Activated T-cell treated with anti-CD3 and anti-CD28 coated beads, Interleukin-2, amount 50 U/mL, for 24 hours (primary cell): Measurements from ENCODE around the gene ACSF2.
"Not testable (repeated sequence)": the region's sequence is repeated elsewhere in the genome, so short reads cannot be mapped to it uniquely, and the experiment has no call there.

ENCODE experiments used
- DNase-seq: peaks from one replicate; pipeline ENCODE4 v3.0.0-alpha.2; 2020
- H3K27ac Mint-ChIP-seq: 2 replicates; pipeline ENCODE4 v1.8.0; 2020; ENCODE audit warnings: mild to moderate bottlenecking, mixed read lengths
- H3K27me3 Mint-ChIP-seq: 2 replicates; pipeline ENCODE4 v1.8.0; 2020; ENCODE audit warnings: mixed read lengths
- H3K36me3 Mint-ChIP-seq: 2 replicates; pipeline ENCODE4 v1.8.0; 2020; ENCODE audit warnings: low read depth, mixed read lengths
- H3K4me1 Mint-ChIP-seq: 2 replicates; pipeline ENCODE4 v1.8.0; 2020; ENCODE audit warnings: low read depth, mixed read lengths
- H3K4me3 Mint-ChIP-seq: 2 replicates; pipeline ENCODE4 v1.8.0; 2020; ENCODE audit warnings: mild to moderate bottlenecking, moderate library complexity, mixed read lengths
- H3K9me3 Mint-ChIP-seq: 2 replicates; pipeline ENCODE4 v1.8.0; 2020; ENCODE audit warnings: mixed read lengths

ACSF2 gene

GRCh38 chr17:50396261-50397110 is 29.5 kb upstream of the ACSF2 start:
- peaks cover 54% of the 10 kb centered on the region for H3K36me3 Mint-ChIP-seq
- peak overlapping the region; percentile 95 for H3K4me3 Mint-ChIP-seq
- no peaks in the 10 kb centered on the region for H3K27me3 Mint-ChIP-seq
- H3K27ac Mint-ChIP-seq = peak overlapping the region; percentile 93
- H3K4me1 Mint-ChIP-seq = peaks cover 36% of the 10 kb centered on the region
- peak; percentile 57 for DNase-seq
- no peaks in the 10 kb centered on the region for H3K9me3 Mint-ChIP-seq

- H3K9me3 Mint-ChIP-seq = no peaks in the 10 kb centered on the region
- peaks cover 33% of the 10 kb centered on the region for H3K4me1 Mint-ChIP-seq
- peak within 1 kb of the TSS; percentile 93 for H3K27ac Mint-ChIP-seq
- H3K36me3 Mint-ChIP-seq = peaks cover 45% of the 10 kb centered on the region
- peak; percentile 97 for DNase-seq
- H3K27me3 Mint-ChIP-seq = no peaks in the 10 kb centered on the region
- peak within 1 kb of the TSS; percentile 95 for H3K4me3 Mint-ChIP-seq
Measured at GRCh38 chr17:50397111-50397918, 28.7 kb upstream of the ACSF2 start, which contains the start of gene LRRC59. Gene LRRC59 (minus strand): TSS chr17:50397523. CDS start chr17:50397317, 206 bp downstream.

DNA sequence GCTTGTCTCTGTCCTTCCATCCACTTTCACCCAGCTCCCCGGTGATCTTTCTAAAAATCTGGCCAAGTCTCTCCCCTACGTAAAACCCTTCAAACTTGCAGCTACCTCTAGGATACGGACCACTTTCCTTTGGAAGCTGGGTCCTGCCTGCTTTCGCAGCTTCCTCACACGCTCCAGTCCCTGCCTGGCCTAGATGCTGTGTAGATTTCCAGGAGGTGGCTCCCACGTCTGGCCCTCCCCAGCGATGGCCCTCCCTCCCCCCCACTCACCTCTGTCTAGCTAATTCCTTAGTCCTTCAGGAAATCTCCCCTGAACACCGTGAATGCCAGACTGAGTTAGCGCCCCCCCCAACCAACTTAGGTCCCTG is 28.1 kb upstream of the ACSF2 start:
- no peaks in the 10 kb centered on the region for H3K9me3 Mint-ChIP-seq
- H3K27ac Mint-ChIP-seq = peak overlapping the region; percentile 93
- H3K4me3 Mint-ChIP-seq = peak overlapping the region; percentile 95
- peaks cover 33% of the 10 kb centered on the region for H3K4me1 Mint-ChIP-seq
- no peak for DNase-seq
- H3K27me3 Mint-ChIP-seq = no peaks in the 10 kb centered on the region
- H3K36me3 Mint-ChIP-seq = peaks cover 39% of the 10 kb centered on the region

DNA sequence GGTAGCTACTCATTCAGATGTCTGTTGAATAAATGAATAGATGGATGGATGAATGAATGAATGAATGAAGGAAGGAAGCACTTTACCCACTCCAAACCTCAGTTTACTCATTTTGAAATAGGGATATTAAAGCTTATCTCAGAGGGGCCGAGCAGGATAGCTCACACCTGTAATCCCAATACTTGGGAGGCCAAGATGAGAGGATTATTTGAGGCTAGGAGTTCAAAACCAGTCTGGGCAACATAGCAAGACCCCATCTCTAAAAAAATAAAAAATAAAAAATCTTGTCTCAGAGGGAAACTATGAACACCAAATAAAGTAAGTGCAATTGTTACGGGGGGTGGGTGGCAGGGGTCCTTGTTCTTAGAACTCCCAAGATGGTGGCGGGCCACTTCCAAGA is 27.3 kb upstream of the ACSF2 start:
- H3K27ac Mint-ChIP-seq, DNase-seq, H3K27me3 Mint-ChIP-seq, H3K9me3 Mint-ChIP-seq: not testable (repeated sequence)
- Mint-ChIP-seq H3K4me3 (peak overlapping the region; percentile 20), H3K4me1 (peaks cover 26% of the 10 kb centered on the region), H3K36me3 (peaks cover 32% of the 10 kb centered on the region)

GRCh38 chr17:50399591-50399990 is 26.4 kb upstream of the ACSF2 start:
- Mint-ChIP-seq H3K4me1 (peaks cover 21% of the 10 kb centered on the region), H3K36me3 (peaks cover 23% of the 10 kb centered on the region)
- H3K27me3 Mint-ChIP-seq, H3K27ac Mint-ChIP-seq, H3K9me3 Mint-ChIP-seq, H3K4me3 Mint-ChIP-seq, DNase-seq: not testable (repeated sequence)

GRCh38 chr17:50405351-50405750 is 20.7 kb upstream of the ACSF2 start:
- H3K4me3 Mint-ChIP-seq, H3K27ac Mint-ChIP-seq, DNase-seq, H3K4me1 Mint-ChIP-seq, H3K36me3 Mint-ChIP-seq, H3K9me3 Mint-ChIP-seq: not testable (repeated sequence)
- peaks cover 17% of the 10 kb centered on the region for H3K27me3 Mint-ChIP-seq

- Mint-ChIP-seq H3K4me3 (no peak overlapping the region), H3K36me3 (no peaks in the 10 kb centered on the region), H3K27ac (no peak overlapping the region), H3K9me3 (no peaks in the 10 kb centered on the region), H3K27me3 (peaks cover 17% of the 10 kb centered on the region), H3K4me1 (no peaks in the 10 kb centered on the region)
- DNase-seq = no peak
Measured at GRCh38 chr17:50406578-50406977, 19.4 kb upstream of the ACSF2 start.

- Mint-ChIP-seq H3K27ac (no peak overlapping the region), H3K9me3 (no peaks in the 10 kb centered on the region), H3K4me1 (no peaks in the 10 kb centered on the region), H3K4me3 (no peak overlapping the region), H3K27me3 (peaks cover 17% of the 10 kb centered on the region), H3K36me3 (no peaks in the 10 kb centered on the region)
- no peak for DNase-seq
Measured at GRCh38 chr17:50407921-50408320, 18.1 kb upstream of the ACSF2 start.

DNA sequence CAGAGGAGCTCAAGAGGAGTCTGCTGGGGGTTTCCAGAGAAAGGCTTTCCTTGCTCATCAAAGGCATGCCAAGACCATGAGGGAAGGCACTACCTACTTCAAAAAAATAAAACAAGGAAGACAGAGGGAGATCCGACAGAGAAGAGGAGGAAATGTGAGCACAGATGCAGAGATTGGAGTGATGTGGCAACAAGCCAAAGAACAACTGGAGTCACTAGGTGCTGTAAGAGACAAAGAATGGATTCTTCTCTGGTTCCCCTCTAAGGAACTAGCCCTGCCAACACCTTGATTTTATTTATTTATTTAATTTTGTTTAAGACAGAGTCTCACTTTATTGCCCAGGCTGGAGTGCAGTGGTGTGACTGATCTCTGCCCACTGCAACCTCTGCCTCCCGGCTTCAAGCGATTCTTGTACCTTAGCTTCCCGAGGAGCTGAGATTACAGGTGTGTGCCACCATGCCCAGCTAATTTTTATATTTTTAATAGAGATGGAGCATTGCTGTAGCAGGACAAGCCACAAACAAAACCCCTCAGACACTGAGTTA is 13.8 kb upstream of the ACSF2 start:
- Mint-ChIP-seq H3K4me3 (no peak overlapping the region), H3K27me3 (no peaks in the 10 kb centered on the region), H3K4me1 (no peaks in the 10 kb centered on the region), H3K36me3 (no peaks in the 10 kb centered on the region), H3K9me3 (no peaks in the 10 kb centered on the region), H3K27ac (no peak overlapping the region)
- no peak for DNase-seq

- peaks cover 5% of the 10 kb centered on the region for H3K9me3 Mint-ChIP-seq
Measured at GRCh38 chr17:50414808-50415207, 11.2 kb upstream of the ACSF2 start.

GRCh38 chr17:50419577-50419976 is 6.4 kb upstream of the ACSF2 start:
- H3K4me3 Mint-ChIP-seq, DNase-seq, H3K27ac Mint-ChIP-seq: not testable (repeated sequence)

More at GRCh38 chr17:50414808-50415207, 11.2 kb upstream of the ACSF2 start:
- Mint-ChIP-seq H3K4me3 (no peak overlapping the region), H3K36me3 (no peaks in the 10 kb centered on the region), H3K4me1 (no peaks in the 10 kb centered on the region), H3K27me3 (no peaks in the 10 kb centered on the region), H3K27ac (no peak overlapping the region)
- no peak for DNase-seq

GRCh38 chr17:50420419-50421112 is 5.5 kb upstream of the ACSF2 start:
- H3K36me3 Mint-ChIP-seq = no peaks in the 10 kb centered on the region
- no peaks in the 10 kb centered on the region for H3K27me3 Mint-ChIP-seq
- H3K4me1 Mint-ChIP-seq = peaks cover 20% of the 10 kb centered on the region
- peak overlapping the region; percentile 88 for H3K27ac Mint-ChIP-seq
- peaks cover 5% of the 10 kb centered on the region for H3K9me3 Mint-ChIP-seq
- DNase-seq = no peak
- H3K4me3 Mint-ChIP-seq = peak overlapping the region; percentile 66

More at GRCh38 chr17:50419577-50419976, 6.4 kb upstream of the ACSF2 start:
- not testable (repeated sequence) for H3K36me3 Mint-ChIP-seq, H3K9me3 Mint-ChIP-seq, H3K27me3 Mint-ChIP-seq
- peaks cover 15% of the 10 kb centered on the region for H3K4me1 Mint-ChIP-seq

GRCh38 chr17:50421308-50422051 is 4.5 kb upstream of the ACSF2 start:
- Mint-ChIP-seq H3K27ac (peak overlapping the region; percentile 88), H3K4me1 (peaks cover 23% of the 10 kb centered on the region), H3K27me3 (no peaks in the 10 kb centered on the region), H3K4me3 (peak overlapping the region; percentile 66), H3K36me3 (no peaks in the 10 kb centered on the region), H3K9me3 (peaks cover 5% of the 10 kb centered on the region)
- no peak for DNase-seq

- H3K27me3 Mint-ChIP-seq = no peaks in the 10 kb centered on the region
- H3K4me1 Mint-ChIP-seq = peaks cover 36% of the 10 kb centered on the region
- no peaks in the 10 kb centered on the region for H3K36me3 Mint-ChIP-seq
- no peak overlapping the region for H3K27ac Mint-ChIP-seq
- H3K4me3 Mint-ChIP-seq = no peak overlapping the region
- no peak for DNase-seq
- peaks cover 5% of the 10 kb centered on the region for H3K9me3 Mint-ChIP-seq
Measured at GRCh38 chr17:50422738-50423137, 3.3 kb upstream of the ACSF2 start.
